Kidney tubule cell (primary cell): ENCODE data around the gene OTOP2.

Experiments used
- DNase-seq: peaks from one replicate; pipeline ENCODE4 v3.0.0-alpha.2; 2018; ENCODE audit warnings: low spot score

Gene OTOP2

DNA sequence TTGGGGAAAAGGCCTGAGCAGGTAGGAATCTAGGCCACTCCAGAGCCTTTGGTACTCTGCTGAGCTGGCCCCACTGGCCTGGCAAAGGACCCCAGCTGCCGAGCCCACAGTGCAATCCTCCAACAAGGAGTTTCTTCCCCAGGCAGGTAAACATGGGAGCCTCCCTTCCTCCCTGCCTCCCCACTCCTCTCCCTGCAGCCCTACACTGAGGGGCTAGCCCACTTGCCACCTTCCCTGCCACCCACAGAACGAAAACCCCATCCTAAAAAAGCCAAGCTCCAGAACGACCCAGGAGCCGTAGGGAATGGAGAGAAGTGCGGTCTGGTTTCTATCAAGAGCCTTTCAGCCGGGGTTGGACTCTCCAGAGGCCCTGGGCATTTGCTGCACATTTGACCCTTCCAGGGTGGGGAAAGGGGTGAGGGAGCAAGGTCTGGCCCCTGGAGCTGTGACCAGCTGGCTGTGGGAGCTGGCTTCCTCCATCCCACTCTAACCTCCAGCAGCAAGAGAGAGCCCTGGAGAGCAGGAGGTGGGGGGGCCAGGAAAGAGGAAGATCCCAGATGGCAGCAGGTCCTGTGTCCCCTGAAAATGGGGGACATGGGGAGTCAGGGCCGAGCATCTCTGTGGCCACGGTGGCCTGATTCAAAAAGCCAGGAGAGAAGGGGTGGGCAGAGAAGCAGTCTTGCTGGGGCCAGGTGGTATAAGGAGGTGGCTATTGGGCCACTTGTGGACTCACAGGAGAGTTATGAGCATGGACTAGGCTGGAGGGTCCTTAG, 47.2 kb downstream of the OTOP2 start:
- DNase-seq, result no peak

DNA sequence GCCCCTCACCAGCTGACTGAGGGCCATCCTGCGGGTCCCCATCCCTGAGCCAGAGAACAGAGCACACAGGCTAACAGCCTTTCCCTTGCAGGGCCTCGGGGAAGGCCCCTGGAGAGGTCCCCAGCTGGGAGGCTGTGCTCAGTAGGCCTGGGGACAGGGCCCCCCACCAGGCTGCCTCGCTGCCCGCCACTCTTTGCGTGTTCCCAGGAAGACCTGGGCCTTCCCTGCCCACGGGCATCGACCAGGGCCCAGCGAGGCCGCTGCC, 47.7 kb downstream of the OTOP2 start:
- no peak for DNase-seq

DNA sequence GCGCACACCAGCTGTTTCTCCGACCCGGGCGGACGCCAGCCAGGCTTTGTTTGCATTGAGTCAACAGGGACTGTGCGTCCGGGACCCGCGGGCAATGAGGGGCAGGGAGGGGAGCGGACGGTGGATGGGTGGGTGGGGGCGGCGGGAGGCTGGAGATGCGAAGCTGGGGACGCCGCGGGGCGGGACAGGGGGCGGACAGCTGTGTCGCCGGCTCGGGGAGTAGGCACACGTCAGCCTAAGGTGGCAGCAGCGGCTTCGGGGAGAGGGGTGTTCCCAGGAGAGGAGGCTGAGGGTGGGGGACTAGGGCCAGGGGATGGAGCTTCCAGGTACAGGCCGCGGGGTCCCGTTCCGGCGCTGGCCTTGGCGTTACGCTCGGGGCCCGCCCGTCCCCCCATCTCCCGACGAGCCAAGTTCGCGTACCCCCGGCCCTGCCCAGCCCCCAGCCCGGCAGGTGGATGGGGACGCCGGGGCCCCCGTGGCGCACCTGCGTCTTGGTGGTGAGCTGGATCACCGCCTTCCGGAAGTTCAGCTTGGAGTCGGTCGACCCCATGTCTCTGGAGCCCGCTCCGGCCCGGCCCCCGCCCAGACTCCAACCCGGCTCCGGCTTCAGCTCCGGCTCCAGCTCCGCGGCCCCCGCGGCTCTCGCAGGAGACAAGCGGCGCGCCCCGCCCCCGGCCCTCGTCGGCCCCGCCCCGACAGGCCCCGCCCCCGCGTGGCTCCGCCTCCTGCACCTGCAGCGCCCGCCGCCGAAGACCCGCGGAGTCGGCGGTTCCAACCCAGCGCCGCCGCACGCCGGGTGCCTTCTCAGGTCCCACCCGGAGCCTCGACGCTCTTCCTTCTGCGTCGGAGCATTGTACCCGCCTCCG, 48.3 kb downstream of the OTOP2 start, which contains the start of gene HID1:
TSS of gene HID1 (minus strand) at position 653 of the 866 bp plus-strand sequence. CDS start at position 550, 103 bp downstream.
- DNase-seq, result peak; percentile 54

DNA sequence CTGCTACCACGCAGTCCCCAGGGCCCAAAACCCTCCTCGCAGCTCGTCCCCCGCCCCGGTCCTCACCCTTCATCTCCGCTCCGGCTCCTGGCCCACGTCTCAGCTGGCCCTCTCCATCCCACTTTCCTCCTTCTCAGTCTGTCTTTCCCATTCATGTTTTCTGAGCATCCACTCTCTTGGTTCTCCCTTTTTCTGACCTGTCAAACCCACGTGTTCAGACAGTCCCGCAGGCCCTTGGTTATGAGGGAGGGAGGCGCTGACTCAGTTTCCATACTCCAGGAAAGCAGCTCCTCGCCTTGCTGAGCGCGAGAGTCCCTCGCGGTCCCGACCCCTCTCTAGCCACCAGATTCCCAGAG, 48.9 kb downstream of the OTOP2 start:
- DNase-seq, result no peak

DNA sequence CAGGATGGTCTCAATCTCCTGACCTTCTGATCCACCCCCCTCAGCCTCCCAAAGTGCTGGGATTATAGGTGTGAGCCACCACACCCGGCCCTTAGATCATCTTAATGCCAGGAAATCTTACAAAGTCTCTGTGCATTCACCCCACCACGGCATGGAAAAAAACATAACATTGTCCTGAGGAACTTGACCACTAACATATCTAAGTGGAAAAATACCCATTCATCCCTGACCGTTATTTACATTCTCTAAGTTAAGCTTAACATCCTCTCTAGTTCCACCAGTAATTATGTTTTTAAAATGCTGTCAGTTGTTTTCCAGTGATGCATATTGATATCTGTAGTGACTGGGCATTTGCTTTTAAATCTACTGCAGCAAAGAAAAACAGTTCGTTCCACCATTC, 51.9 kb downstream of the OTOP2 start:
- DNase-seq, result no peak

DNA sequence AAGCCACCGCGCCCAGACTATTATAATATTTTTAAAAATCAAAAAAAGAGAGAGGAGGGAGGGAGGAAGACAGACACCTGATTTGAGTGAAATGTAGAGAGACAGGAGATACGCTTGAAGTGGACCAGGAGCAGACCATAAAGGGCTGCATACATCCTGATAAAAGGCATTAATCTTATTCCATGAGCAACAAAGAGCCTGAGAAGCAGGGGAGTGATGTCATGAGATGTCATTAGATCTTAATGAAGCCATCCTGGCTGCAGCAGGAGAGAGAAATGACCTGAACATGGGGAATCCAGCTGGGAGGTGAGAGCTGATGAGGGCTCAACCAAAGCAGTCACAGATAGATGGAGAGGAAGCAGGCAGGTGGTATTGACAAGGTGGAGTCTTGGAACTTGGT, 53.7 kb downstream of the OTOP2 start:
- DNase-seq, result no peak

DNA sequence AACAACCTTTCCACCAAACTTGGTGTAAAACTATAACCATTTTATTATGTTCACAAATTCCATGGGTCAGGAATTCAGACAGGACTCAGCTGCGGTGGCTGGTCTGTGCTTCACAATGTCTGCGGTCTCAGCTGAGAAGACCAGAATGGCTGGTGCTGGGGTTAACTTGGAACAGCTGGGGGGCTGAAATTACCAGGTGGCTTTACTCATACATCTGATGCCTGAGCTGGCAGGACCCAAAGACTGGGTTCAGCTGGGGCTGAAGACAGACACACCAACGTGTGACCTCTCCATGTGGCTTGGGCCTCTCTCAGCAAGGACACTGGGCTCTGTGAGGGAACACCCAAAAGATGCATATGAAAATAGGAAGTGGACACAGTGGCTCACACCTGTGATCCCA, 54.2 kb downstream of the OTOP2 start:
- DNase-seq, result no peak

DNA sequence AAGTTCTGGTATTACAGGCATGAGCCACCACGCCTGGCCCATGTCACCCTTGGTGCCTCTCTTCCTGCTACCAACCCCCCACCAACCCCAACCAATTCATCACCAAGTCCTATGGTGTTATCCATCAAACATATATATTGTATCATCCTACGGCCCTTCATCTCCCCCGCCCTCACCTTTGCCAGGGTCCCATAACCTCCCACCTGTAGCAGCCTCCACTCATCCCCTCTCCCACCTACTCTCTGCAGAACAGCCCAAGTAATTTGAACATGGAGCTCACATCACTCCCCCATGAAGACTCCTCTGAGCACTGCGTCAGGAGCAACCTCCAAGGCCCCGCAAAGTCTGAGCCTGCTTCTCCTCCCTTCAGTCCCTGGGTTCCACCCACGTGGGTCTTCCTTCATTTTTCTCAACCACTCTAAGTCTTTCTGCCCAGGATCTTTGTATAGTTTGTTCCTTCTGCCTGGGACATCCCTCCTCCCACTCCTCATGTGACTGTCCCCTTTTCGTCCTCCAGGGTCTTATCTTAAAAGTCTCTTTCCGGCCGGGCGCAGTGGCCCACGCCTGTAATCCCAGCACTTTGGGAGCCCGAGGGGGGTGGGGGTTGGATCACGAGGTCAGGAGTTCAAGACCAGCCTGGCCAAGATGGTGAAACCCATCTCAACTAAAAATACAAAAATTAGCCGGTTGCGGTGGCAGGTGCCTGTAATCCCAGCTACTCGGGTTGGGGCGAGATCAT, 55.5 kb downstream of the OTOP2 start:
- DNase-seq, result no peak

DNA sequence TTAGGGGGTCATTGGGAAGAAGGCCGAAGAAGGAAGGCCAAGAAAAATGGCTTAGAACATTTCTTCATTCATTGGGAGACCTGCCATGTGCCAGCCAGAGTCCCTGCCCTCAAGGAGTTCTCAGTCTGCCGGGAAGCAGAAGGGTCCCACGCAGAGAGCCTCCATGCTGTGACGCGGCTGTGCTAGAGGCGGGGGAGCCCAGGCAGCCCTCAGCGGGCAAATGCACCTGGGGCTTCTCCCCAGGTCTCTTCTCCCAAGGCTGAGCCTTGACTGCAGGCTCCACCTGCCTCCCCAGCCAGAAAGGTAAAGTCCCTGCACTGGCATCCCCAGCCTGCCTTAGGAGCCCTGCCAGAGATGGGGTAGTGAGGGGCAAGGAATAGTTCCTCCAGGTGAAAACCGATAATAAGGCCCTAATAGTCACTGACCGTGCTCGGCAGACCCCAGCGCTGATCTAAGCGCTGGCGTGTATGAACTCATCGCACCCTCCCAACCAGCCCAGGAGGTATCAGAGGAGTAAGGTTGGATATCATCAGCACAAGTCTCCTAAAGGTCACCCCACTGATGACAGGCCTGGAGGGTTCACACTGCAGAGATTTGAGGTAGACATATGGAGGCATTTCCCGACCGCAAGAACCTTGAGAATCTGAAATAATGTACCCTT, 57.4 kb downstream of the OTOP2 start:
- DNase-seq, result no peak

DNA sequence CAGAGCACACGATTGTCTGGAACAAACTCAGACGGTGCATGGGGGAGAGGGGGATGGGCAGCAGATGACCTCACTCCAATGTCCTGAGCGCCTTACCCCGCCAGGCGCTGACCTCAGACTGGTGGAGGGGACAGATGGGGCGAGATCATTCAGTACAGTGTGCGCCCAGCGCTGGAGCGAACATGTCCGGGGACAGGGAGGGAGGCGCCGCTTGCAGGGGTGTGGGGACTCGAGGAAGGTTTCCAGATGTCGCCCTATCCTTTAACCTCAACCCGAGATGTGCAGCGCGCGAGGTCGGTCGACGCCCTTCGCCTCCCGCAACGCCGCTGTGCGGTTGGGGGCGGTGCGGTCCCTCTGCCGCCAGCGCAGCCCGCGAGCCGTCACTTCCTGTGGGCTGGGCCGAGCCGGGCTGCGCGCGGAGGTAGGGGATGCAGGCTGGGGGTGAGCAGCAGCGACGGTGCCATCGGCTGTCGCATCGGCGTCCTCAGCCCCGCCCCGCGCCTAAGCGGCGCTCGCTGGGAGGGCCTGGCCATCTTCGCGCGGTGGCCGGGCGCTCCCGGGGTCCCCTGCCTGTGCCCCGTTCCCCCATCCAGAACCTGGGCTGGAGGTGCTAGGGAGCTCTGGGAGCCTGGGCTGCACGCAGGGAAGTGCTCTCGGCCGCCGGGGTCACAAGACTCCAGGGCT, 58.0 kb downstream of the OTOP2 start:
- peak; percentile 81 for DNase-seq

DNA sequence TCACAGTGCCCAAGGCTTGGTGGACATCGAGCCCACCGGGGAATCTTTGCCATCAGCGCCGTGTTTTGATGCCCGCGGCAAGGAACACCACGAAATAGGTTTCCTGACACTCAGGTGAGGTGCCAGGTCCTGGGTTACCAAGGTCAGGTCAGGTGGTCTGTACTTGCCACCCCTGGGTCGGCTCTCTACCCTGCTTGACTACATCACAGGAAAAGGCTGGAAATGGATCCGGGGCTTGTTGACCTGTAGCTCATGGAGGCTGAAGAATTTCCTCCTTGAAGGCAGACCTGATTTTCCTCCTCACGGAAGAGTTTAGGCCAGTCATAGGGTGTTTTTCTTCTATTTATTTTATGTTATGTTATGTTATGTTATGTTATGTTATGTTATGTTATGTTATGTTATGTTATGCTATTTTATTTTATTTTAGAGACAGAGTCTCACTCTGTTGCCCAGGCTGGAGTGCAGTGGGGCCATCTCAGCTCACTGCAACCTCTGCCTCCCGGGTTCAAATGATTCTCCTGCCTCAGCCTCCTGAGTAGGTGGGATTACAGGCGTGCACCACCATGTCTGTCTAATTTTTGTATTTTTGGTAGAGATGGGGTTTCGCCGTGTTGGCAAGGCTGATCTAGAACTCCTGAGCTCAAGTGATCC, 58.7 kb downstream of the OTOP2 start:
- DNase-seq, result peak; percentile 33
